Measurements from ENCODE around the gene TMEM217.
"Not testable (repeated sequence)": the region's sequence is repeated elsewhere in the genome, so short reads cannot be mapped to it uniquely, and the experiment has no call there.

TMEM217 gene

GRCh38 chr6:37202788-37203491 is 55.0 kb downstream of the TMEM217 start:
- Mint-ChIP-seq H3K27me3 (no peaks in the 10 kb centered on the region), H3K9me3 (no peaks in the 10 kb centered on the region), H3K4me1 (ENCODE audit: low read depth) (peaks cover 58% of the 10 kb centered on the region), H3K4me3 (peak overlapping the region; percentile 46), H3K36me3 (ENCODE audit: low read depth) (no peaks in the 10 kb centered on the region), H3K27ac (peak overlapping the region; percentile 75)

- Mint-ChIP-seq H3K9me3 (no peaks in the 10 kb centered on the region), H3K27ac (no peak overlapping the region), H3K4me1 (ENCODE audit: low read depth) (peaks cover 46% of the 10 kb centered on the region), H3K36me3 (ENCODE audit: low read depth) (no peaks in the 10 kb centered on the region), H3K4me3 (no peak overlapping the region), H3K27me3 (no peaks in the 10 kb centered on the region)
Measured at GRCh38 chr6:37201726-37202125, 56.2 kb downstream of the TMEM217 start.

- no peaks in the 10 kb centered on the region for H3K36me3 Mint-ChIP-seq (ENCODE audit: low read depth)
- no peaks in the 10 kb centered on the region for H3K27me3 Mint-ChIP-seq
- no peak overlapping the region for H3K27ac Mint-ChIP-seq
- H3K9me3 Mint-ChIP-seq: no peaks in the 10 kb centered on the region
- H3K4me3 Mint-ChIP-seq: no peak overlapping the region
- peaks cover 30% of the 10 kb centered on the region for H3K4me1 Mint-ChIP-seq (ENCODE audit: low read depth)
Measured at GRCh38 chr6:37200085-37200484, 57.9 kb downstream of the TMEM217 start.

GRCh38 chr6:37196451-37196850 is 61.5 kb downstream of the TMEM217 start:
- not testable (repeated sequence) for H3K27ac Mint-ChIP-seq; H3K27me3 Mint-ChIP-seq; H3K4me3 Mint-ChIP-seq; H3K36me3 Mint-ChIP-seq (ENCODE audit: low read depth); H3K9me3 Mint-ChIP-seq
- peaks cover 33% of the 10 kb centered on the region for H3K4me1 Mint-ChIP-seq (ENCODE audit: low read depth)

GRCh38 chr6:37194886-37195285 is 63.1 kb downstream of the TMEM217 start:
- Mint-ChIP-seq H3K4me1 (ENCODE audit: low read depth) (peaks cover 47% of the 10 kb centered on the region), H3K27ac (peak overlapping the region; percentile 50)
- H3K9me3 Mint-ChIP-seq; H3K4me3 Mint-ChIP-seq; H3K27me3 Mint-ChIP-seq; H3K36me3 Mint-ChIP-seq (ENCODE audit: low read depth): not testable (repeated sequence)

- no peaks in the 10 kb centered on the region for H3K9me3 Mint-ChIP-seq
- H3K27me3 Mint-ChIP-seq: no peaks in the 10 kb centered on the region
- no peaks in the 10 kb centered on the region for H3K36me3 Mint-ChIP-seq (ENCODE audit: low read depth)
- H3K4me1 Mint-ChIP-seq (ENCODE audit: low read depth): peaks cover 64% of the 10 kb centered on the region
- peak overlapping the region; percentile 86 for H3K27ac Mint-ChIP-seq
- no peak overlapping the region for H3K4me3 Mint-ChIP-seq
Measured at GRCh38 chr6:37192666-37193065, 65.3 kb downstream of the TMEM217 start.

GRCh38 chr6:37190159-37190535 is 67.8 kb downstream of the TMEM217 start:
- Mint-ChIP-seq H3K9me3 (no peaks in the 10 kb centered on the region), H3K27me3 (no peaks in the 10 kb centered on the region)

DNA sequence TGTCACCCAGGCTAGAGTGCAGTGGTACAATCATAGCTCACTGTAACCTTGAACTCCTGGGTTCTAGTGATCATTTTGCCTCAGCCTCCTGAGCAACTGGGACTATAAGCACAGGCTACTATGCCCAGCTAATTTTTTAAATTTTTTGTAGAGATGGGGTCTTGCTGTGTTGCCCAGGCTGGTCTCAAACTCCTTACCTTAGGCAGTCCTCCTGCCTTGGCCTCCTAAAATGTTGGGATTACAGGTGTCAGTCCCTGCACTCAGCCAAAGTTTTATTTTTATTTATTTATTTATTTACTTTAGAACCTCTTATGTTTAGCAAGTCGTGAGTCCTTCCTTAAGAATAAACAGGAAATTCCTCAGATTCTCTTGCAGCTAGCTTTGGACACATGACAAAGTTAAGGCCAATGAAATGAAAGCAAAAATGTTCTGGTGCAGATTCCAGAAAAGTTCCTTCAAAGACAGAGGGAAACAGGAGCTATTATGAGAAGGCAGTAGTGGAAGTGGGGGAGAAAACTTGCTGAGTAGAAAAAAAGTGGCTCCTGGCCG is 68.9 kb downstream of the TMEM217 start:
- Mint-ChIP-seq H3K27ac (peak overlapping the region; percentile 3), H3K36me3 (ENCODE audit: low read depth) (no peaks in the 10 kb centered on the region), H3K4me3 (no peak overlapping the region), H3K9me3 (no peaks in the 10 kb centered on the region), H3K27me3 (no peaks in the 10 kb centered on the region), H3K4me1 (ENCODE audit: low read depth) (peaks cover 84% of the 10 kb centered on the region)

More at GRCh38 chr6:37190159-37190535, 67.8 kb downstream of the TMEM217 start:
- Mint-ChIP-seq H3K36me3 (ENCODE audit: low read depth) (no peaks in the 10 kb centered on the region), H3K4me1 (ENCODE audit: low read depth) (peaks cover 87% of the 10 kb centered on the region), H3K27ac (peak overlapping the region; percentile 50), H3K4me3 (peak overlapping the region; percentile 4)

DNA sequence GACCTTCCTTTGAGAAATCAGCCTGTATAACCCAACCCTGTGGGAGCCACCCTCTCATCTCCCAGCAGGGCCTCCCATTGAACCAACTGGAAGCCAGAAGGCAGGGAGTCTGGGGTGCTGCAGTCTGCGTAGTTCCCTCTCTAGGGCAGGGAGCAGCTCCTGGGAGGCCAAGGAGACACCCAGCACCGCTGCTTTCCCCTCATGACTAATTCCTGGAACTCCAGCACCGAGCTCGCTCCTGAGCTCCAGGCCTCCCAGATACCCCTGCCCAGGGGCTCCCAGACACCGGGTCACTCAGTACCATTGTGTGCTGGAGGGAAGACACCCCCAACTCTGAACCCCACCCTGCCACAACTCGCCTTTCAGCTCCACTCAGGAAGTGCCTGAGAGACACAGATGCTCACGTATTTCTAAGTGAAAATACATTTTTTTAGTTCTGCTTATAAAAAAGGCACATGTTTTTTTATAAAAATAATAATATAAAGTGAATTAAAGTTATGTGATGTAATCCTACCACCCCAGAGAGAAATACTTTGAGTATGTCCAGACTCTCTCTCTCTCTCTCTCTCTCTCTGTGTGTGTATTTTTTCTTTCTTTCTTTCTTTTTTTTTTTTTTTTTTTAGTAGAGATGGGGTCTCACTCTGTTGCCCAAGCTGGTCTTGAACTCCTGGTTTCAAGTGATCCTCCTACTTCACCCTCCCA is 70.5 kb downstream of the TMEM217 start:
- no peak overlapping the region for H3K4me3 Mint-ChIP-seq
- H3K27ac Mint-ChIP-seq: peak overlapping the region; percentile 86
- H3K4me1 Mint-ChIP-seq (ENCODE audit: low read depth): peaks cover 84% of the 10 kb centered on the region
- no peaks in the 10 kb centered on the region for H3K36me3 Mint-ChIP-seq (ENCODE audit: low read depth)
- no peaks in the 10 kb centered on the region for H3K27me3 Mint-ChIP-seq
- H3K9me3 Mint-ChIP-seq: no peaks in the 10 kb centered on the region

GRCh38 chr6:37185949-37186720 is 71.8 kb downstream of the TMEM217 start:
- not testable (repeated sequence) for H3K4me3 Mint-ChIP-seq

GRCh38 chr6:37182736-37183590 is 75.0 kb downstream of the TMEM217 start:
- peaks cover 59% of the 10 kb centered on the region for H3K4me1 Mint-ChIP-seq (ENCODE audit: low read depth)
- H3K4me3 Mint-ChIP-seq: peak overlapping the region; percentile 62
- H3K27me3 Mint-ChIP-seq: no peaks in the 10 kb centered on the region
- no peaks in the 10 kb centered on the region for H3K9me3 Mint-ChIP-seq
- peak overlapping the region; percentile 96 for H3K27ac Mint-ChIP-seq
- H3K36me3 Mint-ChIP-seq (ENCODE audit: low read depth): no peaks in the 10 kb centered on the region

More at GRCh38 chr6:37185949-37186720, 71.8 kb downstream of the TMEM217 start:
- H3K9me3 Mint-ChIP-seq; H3K27me3 Mint-ChIP-seq; H3K36me3 Mint-ChIP-seq (ENCODE audit: low read depth): not testable (repeated sequence)
- peaks cover 80% of the 10 kb centered on the region for H3K4me1 Mint-ChIP-seq (ENCODE audit: low read depth)
- H3K27ac Mint-ChIP-seq: peak overlapping the region; percentile 73

GRCh38 chr6:37180610-37181009 is 77.3 kb downstream of the TMEM217 start:
- peaks cover 60% of the 10 kb centered on the region for H3K4me1 Mint-ChIP-seq (ENCODE audit: low read depth)
- not testable (repeated sequence) for H3K4me3 Mint-ChIP-seq, H3K9me3 Mint-ChIP-seq, H3K27me3 Mint-ChIP-seq, H3K27ac Mint-ChIP-seq
- peaks cover 13% of the 10 kb centered on the region for H3K36me3 Mint-ChIP-seq (ENCODE audit: low read depth)

GRCh38 chr6:37180075-37180474 is 77.9 kb downstream of the TMEM217 start:
- Mint-ChIP-seq H3K27me3 (no peaks in the 10 kb centered on the region), H3K9me3 (no peaks in the 10 kb centered on the region), H3K4me1 (ENCODE audit: low read depth) (peaks cover 62% of the 10 kb centered on the region), H3K27ac (no peak overlapping the region), H3K36me3 (ENCODE audit: low read depth) (peaks cover 18% of the 10 kb centered on the region), H3K4me3 (no peak overlapping the region)

GRCh38 chr6:37177935-37178517 is 79.9 kb downstream of the TMEM217 start:
- peak overlapping the region; percentile 63 for H3K27ac Mint-ChIP-seq
- no peaks in the 10 kb centered on the region for H3K9me3 Mint-ChIP-seq
- no peaks in the 10 kb centered on the region for H3K27me3 Mint-ChIP-seq
- no peak overlapping the region for H3K4me3 Mint-ChIP-seq
- peaks cover 68% of the 10 kb centered on the region for H3K4me1 Mint-ChIP-seq (ENCODE audit: low read depth)
- H3K36me3 Mint-ChIP-seq (ENCODE audit: low read depth): peaks cover 38% of the 10 kb centered on the region

All from stimulated activated naive CD8-positive, alpha-beta T cell treated with anti-CD3 and anti-CD28 coated beads, Interleukin-15, Interleukin-2, amounts not matched to agents 100 ng/mL and 50 ng/mL, for 24 hours (primary cell).